H1 (cell line): ENCODE data around the gene GTF2F1. TPM values are rescaled to one million over a fixed set of nuclear protein-coding genes. Genes with fewer than 3 reads are reported as not detected.
A peak's percentile ranks its signal among the peaks of the same experiment; 100 is the strongest.

Source experiments
- KDM4A ChIP-seq: IDR thresholded peaks from one replicate; pipeline ENCODE4 v1.7.1; 2012; ENCODE audit warnings: low read depth, mild to moderate bottlenecking, moderate library complexity, low read length, inconsistent platforms; ENCODE audit not compliant: severe bottlenecking
- SP2 ChIP-seq: IDR thresholded peaks from 2 replicates; pipeline ENCODE4 v1.6.1; 2012; ENCODE audit warnings: mild to moderate bottlenecking, low read length, inconsistent platforms
- polyA plus RNA-seq, 7 experiments: library from polyadenylated mRNA; depleted of rRNA in 3 of 7; stranded (reverse) in 5 of 7; unstranded in 2 of 7; fragments of >200 nt in 5 of 7; fragments of 200-250 nt in 2 of 7; gene quantifications; 1 replicate in 5 of 7; 2 replicates in 1 of 7; 4 replicates in 1 of 7; pipeline versions ENCODE4 v1.2.1 to v1.2.3, GENCODE V29; 2011 to 2013; ENCODE audit warnings: missing spikeins in 2 of 7, mixed read lengths in 2 of 7
- total RNA-seq: library from RNA; stranded (reverse); fragmentation: NEBNext Ultra II Directional; extraction: Animal tissue kit (Norgen Biotek cat#: 25700); gene quantifications from 2 replicates; pipeline ENCODE4 v1.2.1, GENCODE V29; 2021

The GTF2F1 gene
- total and polyA plus RNA-seq, 2 of the 8 experiments (the other 6 are each of a cell fraction or from before 2014, with no cell fraction given): 29.3 to 56.3 TPM

- TF ChIP-seq KDM4A: peak; percentile 70
- TF ChIP-seq SP2: peak; percentile 98
These were observed 20.3 kb downstream of the GTF2F1 start, which contains the start of gene ALKBH7 (continued) for GRCh38 chr19:6372594-6373095.
